Limb (tissue), 2 donors: ENCODE measurements around the gene KREMEN1.
"Not testable (repeated sequence)": the region's sequence is repeated elsewhere in the genome, so short reads cannot be mapped to it uniquely, and the experiment has no call there.

ENCODE experiments used
- DNase-seq, 2 donors: peaks; one replicate each; pipeline ENCODE4 v3.0.0-alpha.2; 2016; ENCODE audit errors: extremely low spot score in 2 of 2

Gene KREMEN1

GRCh38 chr22:29078036-29078868 is 5.4 kb downstream of the KREMEN1 start:
- DNase-seq: no peak

GRCh38 chr22:29078869-29079207 is 6.0 kb downstream of the KREMEN1 start:
- no peak for DNase-seq

GRCh38 chr22:29079218-29079901 is 6.5 kb downstream of the KREMEN1 start:
- peak; percentile 62 to 87 for DNase-seq

GRCh38 chr22:29080106-29080975 is 7.5 kb downstream of the KREMEN1 start:
- DNase-seq: no peak

- DNase-seq: no peak
These were observed 8.8 kb downstream of the KREMEN1 start for GRCh38 chr22:29081517-29082236.

- no peak for DNase-seq
These were observed 10.2 kb downstream of the KREMEN1 start for GRCh38 chr22:29082826-29083545.

GRCh38 chr22:29083576-29083932 is 10.7 kb downstream of the KREMEN1 start:
- not testable (repeated sequence) for DNase-seq

GRCh38 chr22:29083933-29084591 is 11.2 kb downstream of the KREMEN1 start:
- DNase-seq: no peak

GRCh38 chr22:29087012-29087411 is 14.2 kb downstream of the KREMEN1 start:
- no peak for DNase-seq

GRCh38 chr22:29088809-29089208 is 16.0 kb downstream of the KREMEN1 start:
- DNase-seq: no peak

- DNase-seq: no peak
These were observed 16.7 kb downstream of the KREMEN1 start for GRCh38 chr22:29089507-29089906.

GRCh38 chr22:29090039-29090438 is 17.2 kb downstream of the KREMEN1 start:
- no peak for DNase-seq

- DNase-seq: no peak
These were observed 19.4 kb downstream of the KREMEN1 start for GRCh38 chr22:29092243-29092642.

- no peak for DNase-seq
These were observed 20.2 kb downstream of the KREMEN1 start for GRCh38 chr22:29093030-29093429.

- peak in 1 of 2 donors; percentile 45 for DNase-seq
These were observed 20.9 kb downstream of the KREMEN1 start for GRCh38 chr22:29093501-29094300.

GRCh38 chr22:29095459-29095858 is 22.6 kb downstream of the KREMEN1 start:
- DNase-seq: no peak

GRCh38 chr22:29096736-29097669 is 24.2 kb downstream of the KREMEN1 start:
- no peak for DNase-seq

- no peak for DNase-seq
These were observed 25.5 kb downstream of the KREMEN1 start for GRCh38 chr22:29098296-29098695.
